HG02571 (cell line): ENCODE results near the gene NCLN.
"Not testable (repeated sequence)": the region's sequence is repeated elsewhere in the genome, so short reads cannot be mapped to it uniquely, and the experiment has no call there.

Experiments used
- ATAC-seq: cut with Tn5 transposase; IDR thresholded peaks from one replicate; pipeline ENCODE4 v1.9.1; 2021; ENCODE audit warnings: mild to moderate bottlenecking, moderate library complexity; ENCODE audit not compliant: unreplicated experiment

The NCLN gene

DNA sequence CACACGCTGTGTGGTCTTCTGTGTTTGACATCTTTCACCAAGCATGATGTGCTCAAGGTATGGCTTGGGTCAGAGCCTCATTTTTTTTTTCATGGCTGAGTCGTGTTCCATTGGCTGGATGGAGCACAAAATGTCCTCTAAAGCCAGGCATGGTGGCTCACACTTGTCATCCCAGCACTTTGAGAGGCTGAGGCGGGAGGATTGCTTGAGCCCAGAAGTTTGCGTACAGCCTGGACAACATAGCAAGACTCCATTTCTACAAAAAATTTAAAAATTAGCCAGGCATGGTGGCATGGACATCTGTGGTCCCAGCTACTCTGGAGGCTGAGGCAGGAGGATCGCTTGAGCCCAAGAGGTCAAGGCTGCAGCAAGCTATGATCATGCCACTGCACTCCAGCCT is 35.8 kb downstream of the NCLN start:
- ATAC-seq, result not testable (repeated sequence)

DNA sequence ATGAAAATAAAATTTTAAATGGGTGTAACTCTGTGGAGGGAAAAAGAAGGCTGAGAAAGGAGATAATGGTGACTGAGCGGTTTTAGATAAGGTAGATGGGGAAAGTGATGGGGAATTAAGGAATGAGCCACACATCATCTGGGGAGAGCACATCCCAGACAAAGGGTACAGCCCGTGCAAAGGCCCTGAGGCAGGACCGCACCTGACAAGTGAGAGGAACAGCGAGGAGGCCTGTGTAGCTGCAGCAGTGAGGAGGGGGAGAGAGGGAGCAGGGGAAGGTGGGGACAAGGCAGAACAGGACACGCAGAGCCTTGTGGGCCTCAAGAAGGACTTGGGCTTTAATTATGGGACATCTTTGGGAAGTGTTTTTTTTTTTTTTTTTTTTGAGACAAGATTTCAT is 37.0 kb downstream of the NCLN start:
- no peak for ATAC-seq

DNA sequence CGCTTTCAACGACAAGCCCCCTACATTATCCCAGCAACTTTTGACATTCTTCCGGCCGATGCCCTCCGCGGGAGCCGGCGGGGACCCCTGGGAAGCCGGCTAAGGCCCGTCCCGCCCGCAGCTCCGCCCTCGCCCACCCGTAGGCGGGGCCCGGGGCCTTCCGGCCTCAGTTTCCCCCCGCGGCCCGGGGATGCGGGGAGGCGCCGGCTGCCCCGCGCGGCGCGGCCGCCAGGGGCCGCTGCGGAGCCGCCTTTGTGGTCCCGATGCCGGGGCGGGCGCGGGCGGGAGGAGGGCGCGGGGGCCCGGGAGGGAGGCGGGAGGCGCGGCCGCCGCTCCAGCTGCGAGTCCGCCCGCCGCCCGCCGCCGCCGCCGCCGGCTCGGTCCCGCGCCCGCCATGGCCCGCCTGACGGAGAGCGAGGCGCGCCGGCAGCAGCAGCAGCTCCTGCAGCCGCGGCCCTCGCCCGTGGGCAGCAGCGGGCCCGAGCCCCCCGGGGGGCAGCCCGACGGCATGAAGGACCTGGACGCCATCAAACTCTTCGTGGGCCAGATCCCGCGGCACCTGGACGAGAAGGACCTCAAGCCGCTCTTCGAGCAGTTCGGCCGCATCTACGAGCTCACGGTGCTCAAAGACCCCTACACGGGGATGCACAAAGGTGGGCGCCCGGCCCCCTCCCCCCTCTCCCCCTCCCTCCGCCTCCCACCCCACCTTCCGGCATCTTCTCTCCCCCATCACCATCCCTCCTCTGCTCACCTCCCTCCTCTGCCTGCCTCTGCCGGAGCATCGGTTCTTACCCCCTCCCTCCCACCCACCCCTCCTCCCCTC is 38.8 kb downstream of the NCLN start, which contains the start of gene CELF5:
Gene CELF5, plus strand, starts transcription at position 316 of the 823 bp plus-strand sequence. Its CDS starts 79 bp downstream, at position 395.
- no peak for ATAC-seq

DNA sequence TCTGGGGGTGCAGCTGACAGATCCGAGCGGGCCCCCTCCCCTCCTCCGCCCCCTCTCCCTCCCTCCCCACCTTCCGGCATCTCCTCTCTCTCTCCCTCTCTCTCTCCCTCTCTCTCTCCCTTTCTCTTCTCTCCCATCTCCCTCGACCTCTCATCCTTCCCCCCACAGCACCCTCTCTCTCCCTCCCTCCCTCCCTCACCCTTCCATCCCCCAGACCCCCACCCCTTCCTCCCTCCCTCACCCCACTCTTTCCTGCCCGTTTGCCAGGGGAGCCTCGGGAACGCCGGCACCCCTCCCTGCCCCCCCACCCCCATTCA is 39.4 kb downstream of the NCLN start:
- ATAC-seq, result no peak

DNA sequence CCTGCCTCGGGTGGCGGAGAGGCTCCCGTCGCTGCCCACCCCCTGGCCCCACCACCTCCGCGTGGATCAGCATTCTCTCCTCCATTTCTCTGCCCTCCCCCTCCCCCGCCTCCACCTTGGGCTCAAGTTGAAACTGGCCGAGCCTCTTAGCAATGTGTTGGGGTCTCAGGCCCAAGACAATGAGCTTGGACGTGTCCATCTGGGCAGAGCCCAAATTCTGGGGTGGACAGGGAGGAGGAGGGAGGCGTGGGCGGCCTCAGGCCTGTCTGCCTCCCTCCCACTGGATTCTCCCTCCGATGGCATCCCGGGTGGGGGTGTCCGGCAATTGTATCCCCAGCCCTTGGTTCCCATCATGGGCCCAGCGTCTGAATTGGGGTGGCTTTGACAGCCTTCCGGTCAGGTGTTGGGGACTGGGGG is 40.0 kb downstream of the NCLN start:
- ATAC-seq, result no peak

DNA sequence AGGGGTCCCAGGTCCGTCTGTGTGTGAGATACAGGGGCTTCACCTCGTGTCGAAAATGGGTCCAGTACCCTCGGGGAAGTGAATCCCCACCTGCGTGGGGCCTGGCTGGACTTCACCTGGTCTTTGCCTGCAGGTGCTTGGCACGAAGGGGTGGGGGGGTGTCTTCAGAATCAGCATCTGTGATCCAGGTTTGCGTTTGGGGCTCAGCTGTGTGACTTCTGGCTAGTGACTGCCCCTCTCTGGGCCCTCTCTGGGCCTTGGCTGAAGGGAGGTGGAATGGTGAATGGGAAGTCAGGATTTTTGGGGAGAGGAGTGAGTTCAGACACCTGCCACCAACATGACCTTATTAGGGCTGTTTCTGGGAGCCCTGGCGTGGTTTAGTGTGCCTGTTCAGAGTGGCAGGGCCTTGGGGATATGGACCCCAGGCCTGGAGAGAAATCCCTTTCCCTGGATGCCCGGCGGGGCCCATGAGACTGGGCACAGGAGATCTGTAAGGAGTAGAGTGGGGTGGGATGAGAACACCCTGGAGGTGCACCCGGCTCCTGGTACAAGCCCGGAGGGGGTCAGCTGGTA is 41.4 kb downstream of the NCLN start:
- no peak for ATAC-seq

DNA sequence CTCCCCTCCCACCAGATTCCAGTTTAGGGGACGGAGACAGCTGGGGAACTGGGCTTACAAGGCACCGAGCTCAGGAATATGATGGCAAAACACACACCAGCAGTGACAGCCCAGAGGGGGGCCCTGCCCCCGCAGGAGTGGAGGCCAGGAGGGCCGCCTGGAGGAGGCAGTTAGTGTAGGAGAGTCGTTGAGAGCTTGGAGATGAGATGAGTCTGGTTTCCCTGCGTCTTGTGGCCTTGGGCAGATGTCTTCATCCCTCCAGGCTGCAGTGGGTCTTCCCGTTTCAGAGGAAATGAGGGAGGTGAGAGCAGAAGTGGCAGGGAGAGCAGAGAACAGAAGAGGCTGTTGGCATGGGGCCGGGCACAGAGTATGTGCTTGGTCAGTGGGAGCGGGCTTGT is 43.6 kb downstream of the NCLN start:
- no peak for ATAC-seq

DNA sequence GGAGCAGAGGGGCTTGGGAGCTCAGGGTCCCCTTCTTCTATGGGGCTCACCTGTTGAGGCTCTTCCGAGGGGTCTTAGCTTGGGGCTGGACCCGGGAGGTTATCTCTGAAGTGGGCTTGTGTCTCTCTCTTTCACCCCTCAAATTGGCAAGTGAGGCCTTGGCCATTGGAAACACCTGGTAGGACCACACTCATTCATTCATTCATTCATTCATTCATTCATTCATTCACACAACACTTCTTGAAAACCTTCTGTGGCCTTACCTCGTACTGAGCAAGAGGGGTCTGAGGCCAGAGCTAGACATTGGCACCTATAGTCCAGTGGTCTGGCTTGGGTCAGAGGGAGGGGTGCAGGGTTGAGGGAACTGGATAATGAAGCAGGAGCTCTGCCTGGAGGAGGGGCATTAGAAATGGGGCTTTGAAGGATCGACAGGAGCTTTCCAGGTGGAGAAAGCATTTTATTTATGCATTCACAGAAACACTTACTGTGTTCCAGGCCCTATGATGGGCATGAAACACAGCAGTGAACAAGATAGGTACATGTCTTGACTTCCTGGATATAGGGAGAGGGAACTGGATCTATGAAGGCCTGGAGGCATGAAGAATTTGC is 44.3 kb downstream of the NCLN start:
- ATAC-seq, result no peak

DNA sequence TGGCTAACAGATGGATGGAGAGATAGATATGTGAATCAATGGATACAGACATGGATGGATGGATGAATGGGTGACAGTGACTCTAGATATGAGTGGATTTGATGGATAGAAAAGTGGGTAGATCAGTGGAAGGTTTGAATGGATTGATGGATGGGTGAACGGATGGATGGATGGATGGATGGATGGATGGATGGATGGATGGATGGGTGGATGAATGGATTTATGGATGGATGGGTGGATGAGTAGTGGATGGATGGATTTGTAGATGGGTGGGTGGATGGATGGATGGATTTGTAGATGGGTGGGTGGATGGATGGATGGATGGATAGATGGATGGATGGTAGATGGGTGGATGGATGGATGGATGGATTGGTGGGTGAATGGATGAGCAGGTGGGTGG is 45.6 kb downstream of the NCLN start:
- no peak for ATAC-seq

DNA sequence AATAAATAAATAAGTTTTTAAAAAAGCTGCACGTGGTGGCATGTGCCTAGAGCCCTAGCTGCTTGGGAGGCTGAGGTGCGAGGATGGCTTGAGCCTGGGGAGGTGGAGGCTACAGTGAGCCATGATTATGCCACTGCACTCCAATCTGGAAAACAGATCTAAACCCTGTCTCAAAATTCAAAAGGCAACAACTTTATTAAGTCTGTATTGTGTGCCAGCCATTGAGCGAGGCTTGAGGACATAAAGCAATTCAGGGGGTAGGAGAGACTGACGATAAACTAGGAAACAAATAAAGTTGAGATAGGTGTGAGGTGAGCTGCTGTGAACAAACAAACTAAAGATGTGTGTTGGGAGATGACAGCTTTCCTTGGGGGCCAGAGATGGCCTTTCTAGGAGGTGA is 47.4 kb downstream of the NCLN start:
- no peak for ATAC-seq

DNA sequence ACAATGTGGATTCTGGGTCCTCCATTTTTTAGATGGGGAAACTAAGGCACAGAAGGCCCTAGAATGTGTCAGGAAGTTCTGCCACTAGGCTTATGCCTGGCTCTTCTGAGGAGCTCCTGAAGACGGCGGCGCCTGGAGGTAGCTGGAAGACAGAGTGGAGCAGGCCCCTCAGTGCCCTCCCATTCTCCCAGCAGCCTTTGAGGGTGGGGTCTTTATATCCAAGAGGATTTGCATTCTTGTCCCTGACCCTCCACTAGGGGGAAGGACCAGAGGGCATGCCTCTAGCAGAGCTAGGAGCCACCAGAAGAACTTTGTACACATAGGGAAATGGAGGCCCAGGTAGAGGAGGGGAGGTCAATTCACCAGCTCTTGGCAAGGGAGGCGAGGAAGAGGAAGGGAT is 48.1 kb downstream of the NCLN start:
- ATAC-seq, result no peak

DNA sequence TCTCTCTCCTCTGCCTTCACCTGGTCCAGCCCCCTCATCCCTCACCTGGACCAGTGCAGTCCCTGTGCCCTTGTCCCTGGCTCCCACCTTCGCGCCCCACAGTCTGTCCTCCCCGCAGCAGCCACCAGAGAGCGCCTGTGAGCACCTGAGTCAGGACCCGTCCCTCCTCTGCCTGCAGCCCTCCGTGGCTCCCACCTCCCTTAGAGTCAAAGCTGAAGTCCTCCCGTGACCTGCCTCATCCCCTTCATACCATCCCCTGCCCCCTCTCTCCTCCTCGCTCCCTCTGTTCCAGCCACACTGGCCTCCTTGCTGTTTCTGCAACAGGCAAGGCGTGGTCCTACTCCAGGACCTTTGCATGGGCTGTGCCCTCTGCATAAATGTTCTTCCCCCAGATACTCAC is 49.1 kb downstream of the NCLN start:
- no peak for ATAC-seq

DNA sequence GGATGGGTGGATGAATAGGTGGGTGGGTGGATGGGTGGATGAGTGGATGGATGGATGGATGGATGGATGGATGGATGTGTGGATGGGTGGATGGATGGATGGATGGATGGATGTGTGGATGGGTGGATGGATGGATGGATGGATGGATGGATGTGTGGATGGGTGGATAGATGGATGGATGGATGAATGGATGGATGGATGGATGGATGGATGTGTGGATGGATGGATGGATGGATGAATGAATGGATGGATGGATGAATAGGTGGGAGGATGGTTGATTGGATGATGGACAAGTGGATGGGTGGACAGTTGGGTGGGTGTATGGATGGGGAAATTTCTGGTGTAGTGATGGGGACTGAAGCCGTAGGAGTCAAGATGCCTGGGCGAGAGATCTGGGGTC is 49.9 kb downstream of the NCLN start:
- ATAC-seq, result not testable (repeated sequence)

DNA sequence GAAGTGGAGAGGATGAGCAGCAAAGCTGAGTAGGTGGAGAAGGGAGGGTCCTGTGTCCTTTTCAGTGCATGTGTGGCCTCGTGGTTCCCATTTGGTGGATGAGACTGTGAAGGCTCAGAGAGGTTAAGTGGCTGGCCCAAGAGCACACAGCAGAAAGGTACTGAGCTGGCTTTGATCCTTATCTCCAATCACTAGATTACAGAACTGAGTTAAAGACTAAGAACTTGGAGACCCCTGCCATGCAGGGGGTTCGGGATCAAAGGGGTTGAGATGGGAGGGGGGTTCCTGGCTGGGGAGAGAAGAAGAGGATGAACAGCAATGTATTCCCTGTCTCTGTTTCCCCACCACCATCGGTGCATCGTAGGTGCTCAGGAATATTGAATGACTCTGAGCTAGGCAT is 50.5 kb downstream of the NCLN start:
- no peak for ATAC-seq

DNA sequence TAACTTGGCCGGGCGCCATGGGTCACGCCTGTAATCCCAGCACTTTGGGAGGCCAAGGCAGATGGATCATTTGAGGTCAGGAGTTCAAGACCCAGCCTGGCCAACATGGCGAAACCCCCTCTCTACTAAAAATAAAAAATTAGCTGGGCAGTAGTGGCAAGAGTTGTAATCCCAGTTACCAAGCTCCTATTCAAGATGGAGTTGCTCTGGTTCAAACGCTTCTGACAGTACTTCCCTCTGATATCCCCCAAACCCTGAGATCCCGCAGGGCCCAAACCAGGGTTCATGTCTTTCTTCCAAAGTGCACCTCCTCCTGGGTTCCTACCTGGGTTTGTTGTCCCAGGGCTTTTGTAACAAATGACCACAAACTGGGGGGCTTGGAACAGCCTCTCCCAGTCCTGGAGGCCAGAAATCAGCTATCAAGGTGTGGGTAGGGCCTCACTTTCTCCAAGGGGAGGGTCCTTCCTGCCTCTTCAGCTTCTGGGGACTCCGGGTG is 52.4 kb downstream of the NCLN start:
- ATAC-seq, result no peak

DNA sequence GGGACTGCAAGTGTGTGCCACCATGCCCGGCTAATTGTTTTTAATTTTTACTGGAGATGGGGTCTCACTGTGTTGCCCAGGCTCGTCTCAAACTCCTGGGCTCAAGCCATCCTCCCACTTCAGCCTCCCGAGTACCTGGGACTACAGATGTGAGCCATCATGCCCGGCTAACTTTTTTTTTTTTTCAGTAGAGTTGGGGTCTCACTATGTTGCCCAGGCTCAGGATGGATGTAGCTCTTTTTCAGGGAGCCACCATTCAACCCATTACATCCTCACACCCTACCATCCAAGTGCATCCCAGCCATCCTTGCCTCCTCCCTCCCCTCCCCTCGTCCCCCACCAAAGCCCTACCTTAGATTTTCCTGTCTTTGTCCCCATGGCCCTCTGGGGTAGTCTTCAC is 53.6 kb downstream of the NCLN start:
- no peak for ATAC-seq

DNA sequence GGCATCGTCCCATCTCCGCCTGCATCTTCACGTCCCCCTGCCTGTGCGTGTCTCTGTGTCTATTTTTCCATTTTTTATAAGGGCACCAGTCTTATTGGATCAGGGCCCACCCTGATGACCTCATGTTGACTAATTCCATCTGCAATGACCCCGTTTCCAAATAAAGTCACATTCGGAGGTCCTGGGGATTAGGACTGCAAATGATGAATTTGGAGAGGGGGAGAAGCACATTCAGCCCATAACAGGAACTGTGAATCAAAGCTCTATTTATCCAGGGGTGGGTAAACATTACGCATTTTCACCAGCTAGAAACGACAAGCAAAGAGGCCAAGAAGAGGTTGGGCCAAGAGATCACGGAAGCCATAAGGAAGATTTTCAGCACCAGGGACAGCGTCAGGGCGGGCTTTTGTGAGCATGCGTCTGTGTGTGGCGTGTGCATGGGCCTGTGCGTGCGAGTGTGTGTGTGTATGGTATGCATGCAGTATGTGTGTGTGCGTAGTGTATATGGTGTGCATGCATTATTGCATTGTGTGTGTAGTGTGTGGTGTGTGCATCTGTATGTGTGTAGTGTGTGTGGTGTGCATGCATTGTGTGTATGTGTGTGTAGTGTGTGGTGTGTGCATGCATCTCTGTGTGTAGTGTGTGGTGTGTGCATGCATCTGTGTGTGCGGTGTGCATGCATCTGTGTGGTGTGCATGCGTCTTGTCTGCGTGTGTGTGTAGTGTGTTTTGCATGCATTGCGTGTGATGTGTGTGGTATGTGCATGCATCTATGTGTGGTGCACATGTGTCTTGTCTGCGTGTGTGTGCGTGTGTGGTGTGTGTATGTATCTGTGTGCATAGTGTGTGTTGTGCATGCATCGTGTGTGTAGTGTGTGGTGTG is 58.3 kb downstream of the NCLN start:
- ATAC-seq, result no peak

DNA sequence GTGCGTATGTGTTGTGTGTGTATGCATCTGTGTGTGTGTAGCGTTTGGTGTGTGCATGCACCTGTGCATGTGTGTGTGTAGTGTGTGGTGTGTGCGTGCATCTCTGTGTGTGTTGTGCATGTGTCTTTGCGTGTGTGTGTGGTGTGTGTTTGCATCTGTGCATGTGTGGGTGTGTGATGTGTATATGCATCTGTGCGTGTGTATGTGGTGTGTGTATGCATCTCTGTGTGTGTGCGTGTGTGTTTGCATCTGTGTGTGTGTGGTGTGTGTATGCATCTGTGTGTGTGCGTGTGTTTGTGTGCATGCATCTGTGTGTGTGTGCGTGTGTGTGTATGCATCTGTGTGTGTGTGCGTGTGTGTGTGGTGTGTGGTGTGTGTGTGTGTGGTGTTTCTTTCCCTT is 59.3 kb downstream of the NCLN start:
- no peak for ATAC-seq

DNA sequence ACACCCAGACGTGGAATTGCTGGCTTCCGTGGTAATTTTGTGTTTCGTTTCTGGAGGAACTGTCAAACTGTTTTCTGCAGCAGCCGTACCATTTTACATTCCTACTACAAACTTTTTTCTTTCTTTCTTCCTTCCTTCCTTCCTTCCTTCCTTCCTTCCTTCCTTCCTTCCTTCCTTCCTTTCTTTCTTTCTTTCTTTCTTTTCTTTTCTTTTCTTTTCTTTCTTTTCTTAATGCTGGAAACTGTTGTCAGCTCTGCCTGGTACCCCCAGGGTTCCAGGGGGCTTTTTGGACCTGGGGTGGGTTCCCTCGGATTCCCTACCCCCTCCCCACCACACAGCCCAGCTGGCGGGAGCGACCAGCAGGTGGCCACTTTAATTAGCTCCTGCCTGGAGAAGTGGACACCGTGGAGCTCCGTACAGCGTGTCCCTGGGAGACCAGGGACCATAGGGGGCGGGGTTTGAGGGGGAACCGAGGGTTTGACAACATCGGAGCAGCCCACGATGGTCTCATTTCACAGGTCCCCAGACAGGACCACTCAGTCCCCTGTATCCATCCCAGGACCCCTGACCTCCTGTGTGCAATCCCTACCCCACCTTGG is 63.1 kb downstream of the NCLN start:
- ATAC-seq, result no peak

DNA sequence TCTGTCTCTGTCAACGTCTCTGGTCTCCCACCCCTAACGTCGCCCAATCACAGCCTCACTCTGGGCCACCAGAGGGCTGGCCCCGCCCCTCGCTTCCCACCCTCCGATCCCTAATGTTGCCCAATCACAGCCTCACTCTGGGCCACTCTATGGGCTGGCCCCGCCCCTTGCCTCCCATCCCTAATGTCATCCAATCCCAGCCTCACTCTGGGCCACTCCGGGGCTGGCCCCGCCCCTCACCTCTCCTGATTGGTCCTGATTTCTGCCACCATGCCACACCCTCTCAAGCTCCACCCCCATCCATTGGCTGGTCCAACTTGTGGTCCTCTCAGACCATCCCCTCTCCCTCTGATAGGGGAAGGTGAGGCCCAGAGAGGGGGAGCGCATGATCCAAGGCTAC is 63.7 kb downstream of the NCLN start:
- ATAC-seq, result no peak

DNA sequence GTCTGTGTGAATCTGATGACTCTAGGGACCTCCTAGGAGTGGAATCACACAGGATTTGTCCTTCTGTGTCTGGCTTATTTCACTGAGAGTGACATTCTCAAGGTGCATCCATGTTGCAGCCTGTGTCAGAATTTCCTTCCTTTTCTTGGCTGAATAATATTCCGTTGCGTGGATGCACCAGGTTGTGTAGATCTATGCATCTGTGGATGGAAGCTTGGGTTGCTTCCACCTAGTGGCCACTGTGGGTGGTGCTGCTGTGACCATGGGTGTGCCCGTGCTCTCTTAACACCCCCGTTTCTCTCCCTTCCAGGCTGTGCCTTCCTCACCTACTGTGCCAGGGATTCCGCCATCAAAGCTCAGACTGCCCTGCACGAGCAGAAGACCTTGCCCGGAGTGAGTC is 64.9 kb downstream of the NCLN start:
- ATAC-seq, result no peak
